NCI-H2081 treated with DMSO at 0.1 percent for 48 hours (cell line): ENCODE measurements around the gene GOT1.

ENCODE experiments used
- DNase-seq: peaks from one replicate; lab custom pipeline; 2025; lab: John Stamatoyannopoulos, UW

GOT1 gene

DNA sequence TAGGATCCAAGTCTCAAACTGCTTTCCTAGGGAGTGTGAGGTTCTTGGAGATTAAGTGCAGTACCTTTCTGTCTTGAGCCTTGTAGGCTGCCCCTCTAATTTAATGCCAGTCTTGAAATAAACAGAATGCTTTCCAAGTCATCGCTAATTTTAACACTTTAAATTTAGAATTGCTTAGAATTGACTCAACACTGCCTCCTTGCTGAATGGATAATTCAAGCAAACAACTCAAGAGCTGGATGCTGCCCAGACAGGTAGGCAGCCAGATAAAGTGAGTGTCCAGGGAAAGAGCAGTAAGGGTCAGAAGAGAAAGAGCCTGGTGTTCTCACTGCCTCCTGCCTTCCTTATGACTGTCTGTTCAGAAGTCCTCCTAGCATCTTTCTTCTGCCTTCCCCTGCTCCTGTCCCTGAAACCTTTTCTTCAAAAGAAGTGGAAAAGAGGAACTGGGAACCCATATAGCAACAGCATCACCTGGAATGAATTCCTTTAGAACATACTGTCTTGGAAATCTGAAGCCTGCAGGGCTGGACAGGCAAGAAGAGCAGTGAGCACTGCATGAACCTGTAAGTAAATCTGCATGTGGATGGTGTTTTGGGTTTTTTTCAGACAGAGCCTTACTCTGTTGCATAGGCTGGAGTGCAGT lies 3.1 kb upstream of the GOT1 start:
- no peak for DNase-seq

- no peak for DNase-seq
Observed at GRCh38 chr10:99432881-99433280, 2.5 kb upstream of the GOT1 start.

DNA sequence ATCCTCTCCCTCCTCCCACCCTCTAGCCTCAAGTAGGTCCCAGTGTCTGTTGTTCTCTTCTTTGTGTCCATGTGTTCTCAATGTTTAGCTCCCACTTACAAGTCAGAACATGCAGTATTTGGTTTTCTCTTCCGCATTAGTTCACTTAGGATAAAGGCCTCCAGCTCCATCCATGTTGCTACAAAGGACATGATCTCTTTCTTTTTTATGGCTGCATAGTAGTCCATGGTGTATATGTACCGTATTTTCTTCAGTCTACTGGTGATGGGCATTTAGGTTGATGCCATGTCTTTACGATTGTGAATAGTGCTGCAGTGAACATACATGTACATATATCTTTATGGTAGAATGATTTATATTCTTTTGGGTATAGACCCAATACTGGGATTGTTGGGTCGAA lies 1.6 kb upstream of the GOT1 start:
- DNase-seq: no peak

DNA sequence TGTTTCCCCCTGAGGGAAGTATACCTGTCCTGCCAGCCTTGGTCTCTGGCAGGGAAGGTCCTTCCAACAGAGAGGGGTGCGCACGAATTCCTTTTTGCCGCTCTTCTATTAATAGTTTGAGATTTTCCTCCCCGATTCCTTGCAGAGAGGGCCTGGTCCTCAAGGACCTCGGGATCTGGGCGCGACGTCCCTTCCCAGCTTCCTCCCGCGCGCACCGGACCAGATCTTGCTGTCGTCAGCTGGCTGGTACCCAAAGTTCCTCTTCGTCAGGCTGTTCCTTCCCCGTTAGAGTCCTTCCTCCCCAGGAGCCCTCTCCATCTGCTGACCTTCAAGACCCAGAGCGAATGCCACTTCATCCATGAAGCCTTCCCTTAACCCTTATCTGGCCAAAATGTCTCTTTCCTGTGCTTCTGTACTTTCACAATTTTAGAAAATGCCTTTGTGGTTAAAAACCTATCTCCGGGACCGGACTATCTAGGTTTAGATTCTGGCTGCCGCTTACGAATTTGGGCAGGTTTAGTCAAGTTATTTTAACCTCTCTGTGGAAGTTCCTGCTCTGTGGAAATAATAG lies 851 bp upstream of the GOT1 start:
- DNase-seq: no peak

DNA sequence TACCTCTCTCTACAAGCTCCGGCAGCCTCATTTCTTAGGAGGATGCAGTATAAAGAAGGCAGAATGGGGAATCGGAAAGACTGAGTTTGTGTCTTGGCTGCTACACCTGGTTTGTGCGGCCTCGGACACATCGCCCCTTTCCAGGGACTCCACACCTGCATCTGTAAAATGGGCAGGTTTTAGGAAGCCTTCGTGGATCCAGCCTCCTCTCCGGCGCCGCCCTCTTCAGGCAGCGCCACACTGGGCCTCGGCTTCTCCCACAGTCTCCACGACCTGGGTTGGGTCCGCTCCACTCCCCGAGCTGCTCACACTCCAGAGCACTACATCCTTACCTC lies 341 bp downstream of the GOT1 start:
- DNase-seq: no peak

- DNase-seq: no peak
Observed at GRCh38 chr10:99429517-99430095, 818 bp downstream of the GOT1 start.

DNA sequence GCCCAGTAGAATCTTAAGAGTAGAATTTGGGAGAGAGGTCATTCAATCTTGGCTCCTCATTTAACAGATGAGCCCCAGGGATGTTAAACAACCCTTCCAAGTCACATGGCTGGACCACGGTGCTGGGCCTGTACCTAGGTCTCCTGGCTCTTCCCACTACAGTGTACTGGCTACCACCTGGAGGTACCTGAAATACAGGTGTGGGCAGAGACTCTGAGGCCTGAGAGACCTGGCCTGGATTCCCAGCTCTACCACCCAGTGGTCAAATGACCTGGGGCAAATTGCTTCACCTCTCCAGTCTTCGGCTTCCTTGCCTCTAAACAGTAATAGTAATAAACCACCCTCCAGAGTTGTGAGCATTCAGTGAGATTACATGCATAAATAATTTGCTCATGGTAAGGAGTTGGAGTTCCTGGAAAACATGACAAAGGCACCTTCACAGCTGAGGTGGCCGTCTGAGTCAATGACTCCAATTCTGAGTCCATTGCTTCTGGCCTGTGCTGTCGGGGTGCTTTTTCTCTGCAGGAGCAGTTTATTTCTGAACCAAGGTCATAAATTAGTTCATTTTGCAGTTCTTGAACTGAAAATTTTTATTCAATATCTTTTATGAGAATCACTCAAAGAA lies 2.7 kb downstream of the GOT1 start:
- DNase-seq: no peak

- DNase-seq: no peak
Observed at GRCh38 chr10:99426689-99427088, 3.7 kb downstream of the GOT1 start.

- no peak for DNase-seq
Observed at GRCh38 chr10:99425204-99425603, 5.2 kb downstream of the GOT1 start.

- no peak for DNase-seq
Observed at GRCh38 chr10:99424656-99425055, 5.8 kb downstream of the GOT1 start.

GRCh38 chr10:99422529-99423096 lies 7.8 kb downstream of the GOT1 start:
- no peak for DNase-seq

DNA sequence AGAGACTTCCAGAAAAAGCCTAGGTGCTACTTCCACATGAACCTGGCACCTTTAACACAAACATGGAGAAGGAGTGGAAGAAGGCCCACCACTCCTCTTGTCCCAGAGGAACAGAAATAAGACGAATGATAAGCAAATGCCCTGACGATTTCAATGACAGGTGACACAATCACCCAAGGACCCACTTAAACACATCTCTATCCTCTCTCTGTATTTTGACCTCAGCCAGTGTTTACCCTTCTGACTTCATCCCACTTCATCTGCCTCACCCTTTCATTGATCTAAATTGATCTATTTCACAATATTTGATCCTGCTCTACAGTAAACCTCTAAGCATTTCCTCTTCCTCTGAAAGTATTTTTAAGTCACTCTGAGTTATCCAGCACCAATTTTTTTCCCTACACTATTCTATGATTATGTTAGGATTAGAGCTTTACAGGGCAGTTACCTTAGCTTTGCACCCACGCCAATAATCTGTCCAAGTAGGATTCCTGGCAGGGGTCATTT lies 9.1 kb downstream of the GOT1 start:
- no peak for DNase-seq

GRCh38 chr10:99419688-99420087 lies 10.7 kb downstream of the GOT1 start:
- no peak for DNase-seq

- no peak for DNase-seq
Observed at GRCh38 chr10:99418910-99419624, 11.4 kb downstream of the GOT1 start.

- no peak for DNase-seq
Observed at GRCh38 chr10:99412099-99412498, 18.3 kb downstream of the GOT1 start.

- no peak for DNase-seq
Observed at GRCh38 chr10:99411546-99411945, 18.9 kb downstream of the GOT1 start.

DNA sequence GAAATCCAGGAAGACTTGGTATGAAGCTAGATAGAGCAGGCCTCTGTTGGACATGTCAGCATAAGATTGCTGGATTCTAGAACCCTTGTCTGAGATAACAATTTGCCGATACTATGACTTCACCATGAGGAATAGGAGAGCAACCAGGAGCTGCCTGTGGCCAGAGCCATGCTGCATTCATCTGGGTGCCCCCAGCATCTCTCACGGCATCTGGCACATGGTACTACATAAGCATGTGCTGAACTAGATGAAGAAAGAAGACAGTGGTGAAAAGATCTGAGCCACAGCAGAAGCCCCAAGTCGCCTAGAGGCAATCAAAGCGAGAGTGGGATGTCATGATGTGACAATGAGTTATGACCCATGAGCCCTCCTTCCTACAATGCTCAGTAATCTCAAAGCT lies 19.5 kb downstream of the GOT1 start:
- DNase-seq: no peak

DNA sequence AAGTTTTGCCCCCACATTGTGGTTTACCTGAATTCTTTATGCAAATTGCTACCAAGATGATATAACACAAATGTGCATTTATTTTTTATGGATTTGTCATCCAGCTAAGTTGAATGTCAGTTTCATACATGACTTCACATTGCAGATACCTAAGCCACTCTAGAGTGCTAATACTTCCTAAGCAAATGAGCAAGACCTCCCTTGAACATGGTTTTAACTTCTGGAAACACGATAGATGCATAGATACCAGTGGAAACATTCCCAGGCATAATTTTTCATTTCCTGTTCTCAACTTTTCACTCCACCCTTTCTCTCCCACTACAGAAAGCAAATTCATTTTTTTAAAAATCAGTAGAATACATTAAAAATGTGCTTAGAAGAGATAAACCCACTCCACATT lies 20.3 kb downstream of the GOT1 start:
- DNase-seq: no peak

GRCh38 chr10:99406149-99406548 lies 24.3 kb downstream of the GOT1 start:
- no peak for DNase-seq

- DNase-seq: no peak
Observed at GRCh38 chr10:99403674-99404073, 26.8 kb downstream of the GOT1 start.

- DNase-seq: no peak
Observed at GRCh38 chr10:99399664-99400063, 30.8 kb downstream of the GOT1 start.

DNA sequence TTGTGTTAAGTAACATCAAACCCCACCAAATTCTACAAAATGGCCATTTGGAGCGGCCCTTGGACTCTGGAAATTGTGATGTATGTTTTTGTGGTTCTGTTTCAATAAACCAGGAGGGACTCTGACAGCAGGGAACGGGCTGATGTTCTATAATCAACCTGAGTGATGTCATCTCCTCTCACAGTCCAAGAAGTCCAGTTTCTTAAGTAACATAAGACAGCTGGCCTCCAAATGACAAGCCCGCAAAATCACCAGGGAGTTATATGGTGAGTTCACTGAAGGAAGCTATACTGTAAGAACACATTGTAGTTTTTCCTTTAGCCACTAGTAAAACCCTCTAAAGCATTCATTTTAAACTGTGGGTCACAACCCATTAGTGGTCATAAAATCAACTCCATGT lies 34.0 kb downstream of the GOT1 start:
- no peak for DNase-seq
